H1 (cell line): ENCODE data around the gene PC. TPM values are rescaled to one million over a fixed set of nuclear protein-coding genes. Genes with fewer than 3 reads are reported as not detected.

Source experiments
- CTCF ChIA-PET: fragments of 300-600 bp; sonication (Branson Sonifier 250); formaldehyde crosslinking; loops from one replicate; lab custom pipeline; 2021; ENCODE audit not compliant: partially characterized antibody; lab: Charles Lee
- POLR2A ChIA-PET: fragments of 300-600 bp; sonication (Branson Sonifier 250); formaldehyde crosslinking; loops from one replicate; lab custom pipeline; 2021; ENCODE audit warnings: inconsistent platforms; ENCODE audit not compliant: partially characterized antibody; lab: Charles Lee
- DNase-seq, 2 experiments: peaks; one replicate each; pipeline versions ENCODE4 v3.0.0 to v3.0.0-alpha.2; 2010 to 2022; ENCODE audit warnings: low spot score in 2 of 2, low read depth in 1 of 2, mixed read lengths in 1 of 2
- FAIRE-seq: peaks from 2 replicates; lab custom pipeline; 2011; peaks lifted over from hg19 to GRCh38; lab: Jason Lieb, UNC
- H2AFZ ChIP-seq: 2 replicates; pipeline ENCODE4 v1.8.1; 2012; ENCODE audit warnings: low read length, inconsistent platforms
- H2AK5ac ChIP-seq: 2 replicates; pipeline ENCODE4 v1.6.1; 2013; ENCODE audit warnings: low read depth, low read length
- H2BK120ac ChIP-seq: replicated peaks from 2 replicates; pipeline ENCODE3; 2013; ENCODE audit warnings: low read depth, low read length, inconsistent platforms
- H2BK12ac ChIP-seq: 2 replicates; pipeline ENCODE4 v1.6.1; 2013; ENCODE audit warnings: low read depth, low read length
- H2BK15ac ChIP-seq: 2 replicates; pipeline ENCODE4 v1.6.1; 2013; ENCODE audit warnings: low read length
- H2BK20ac ChIP-seq: 2 replicates; pipeline ENCODE4 v1.6.1; 2013; ENCODE audit warnings: low read length
- H2BK5ac ChIP-seq: 2 replicates; pipeline ENCODE4 v1.6.1; 2013; ENCODE audit warnings: low read depth, low read length
- H3K14ac ChIP-seq: 2 replicates; pipeline ENCODE4 v1.6.1; 2013; ENCODE audit warnings: inconsistent platforms; ENCODE audit not compliant: insufficient read length
- H3K18ac ChIP-seq: 2 replicates; pipeline ENCODE4 v1.6.1; 2013; ENCODE audit warnings: low read length; ENCODE audit errors: extremely low read depth
- H3K23ac ChIP-seq: 2 replicates; pipeline ENCODE4 v1.6.1; 2013; ENCODE audit warnings: inconsistent platforms; ENCODE audit not compliant: insufficient read length
- H3K23me2 ChIP-seq: 2 replicates; pipeline ENCODE4 v1.6.1; 2013; ENCODE audit warnings: low read depth, low read length
- H3K27ac ChIP-seq: 2 replicates; pipeline ENCODE4 v1.6.1; 2011; ENCODE audit warnings: low read depth, low read length, inconsistent platforms
- H3K27me3 ChIP-seq, 4 experiments: replicated peaks in 1 of 4; 1 replicate in 1 of 4; 2 replicates in 3 of 4; pipeline versions ENCODE4 v1.6.1 to v1.8.1; 2011 to 2013; ENCODE audit warnings: low read length in 3 of 4, mild to moderate bottlenecking in 3 of 4, inconsistent platforms in 2 of 4, mixed read lengths in 2 of 4, moderate library complexity in 1 of 4; ENCODE audit not compliant: control insufficient read depth in 3 of 4, insufficient read depth in 3 of 4; ENCODE audit errors: extremely low read depth in 1 of 4
- H3K36me3 ChIP-seq, 4 experiments: 2 replicates each; pipeline versions ENCODE4 v1.6.1 to v1.8.1; 2011 to 2013; ENCODE audit warnings: mild to moderate bottlenecking in 4 of 4, low read length in 3 of 4, moderate library complexity in 2 of 4, control low read depth in 1 of 4, inconsistent platforms in 1 of 4; ENCODE audit not compliant: insufficient read depth in 4 of 4, control insufficient read depth in 2 of 4
- H3K4ac ChIP-seq: replicated peaks from 2 replicates; pipeline ENCODE3; 2013; ENCODE audit warnings: low read length, low read depth, mixed read lengths, inconsistent platforms; ENCODE audit not compliant: insufficient read length
- H3K4me1 ChIP-seq, 4 experiments: replicated peaks in 1 of 4; 1 replicate in 1 of 4; 2 replicates in 3 of 4; pipeline versions ENCODE4 v1.6.1 to v1.8.1; 2011 to 2013; ENCODE audit warnings: low read length in 3 of 4, inconsistent platforms in 2 of 4, mixed read lengths in 1 of 4; ENCODE audit not compliant: insufficient read depth in 4 of 4, control insufficient read depth in 3 of 4
- H3K4me2 ChIP-seq, 2 experiments: 2 replicates each; pipeline versions ENCODE4 v1.6.1 to v1.8.1; 2011 to 2013; ENCODE audit warnings: low read depth in 2 of 2, low read length in 2 of 2, control low read depth in 1 of 2, inconsistent platforms in 1 of 2, mild to moderate bottlenecking in 1 of 2; ENCODE audit not compliant: insufficient read depth in 1 of 2
- H3K4me3 ChIP-seq, 4 experiments: fragments of 200-600, 300-600 bp in 1 of 4; sonication (generic), shearing (Covaris generic), sonication (Bioruptor Twin) in 1 of 4; 2 replicates each; pipeline versions ENCODE4 v1.5.1 to v1.8.1; 2011 to 2016; ENCODE audit warnings: low read length in 4 of 4, low read depth in 3 of 4, control low read depth in 2 of 4, inconsistent platforms in 2 of 4, mild to moderate bottlenecking in 2 of 4, mixed read lengths in 1 of 4, moderate library complexity in 1 of 4; ENCODE audit not compliant: insufficient read depth in 2 of 4; ENCODE audit errors: extremely low read depth in 1 of 4
- H3K56ac ChIP-seq: replicated peaks from 2 replicates; pipeline ENCODE3; 2013; ENCODE audit warnings: low read depth, mild to moderate bottlenecking, mixed read lengths, low read length, inconsistent platforms; ENCODE audit not compliant: insufficient read length
- H3K79me1 ChIP-seq: 2 replicates; pipeline ENCODE4 v1.6.1; 2013; ENCODE audit warnings: low read depth, low read length, control low read depth
- H3K79me2 ChIP-seq, 2 experiments: 2 replicates each; pipeline versions ENCODE4 v1.6.1 to v1.8.1; 2012 to 2013; ENCODE audit warnings: low read length in 2 of 2, mild to moderate bottlenecking in 2 of 2, inconsistent platforms in 1 of 2; ENCODE audit not compliant: insufficient read depth in 2 of 2, control insufficient read depth in 1 of 2
- H3K9ac ChIP-seq, 4 experiments: replicated peaks in 1 of 4; 1 replicate in 1 of 4; 2 replicates in 3 of 4; pipeline versions ENCODE4 v1.6.1 to v1.8.1; 2011 to 2013; ENCODE audit warnings: low read depth in 3 of 4, low read length in 3 of 4, control low read depth in 2 of 4, mild to moderate bottlenecking in 2 of 4, moderate library complexity in 2 of 4, inconsistent platforms in 1 of 4; ENCODE audit errors: extremely low read depth in 1 of 4
- H3K9me3 ChIP-seq, 2 experiments: 2 replicates each; pipeline versions ENCODE4 v1.6.1 to v1.8.1; 2012 to 2013; ENCODE audit warnings: mild to moderate bottlenecking in 2 of 2, moderate library complexity in 2 of 2, control low read depth in 1 of 2, inconsistent platforms in 1 of 2, low read depth in 1 of 2, low read length in 1 of 2, mixed read lengths in 1 of 2; ENCODE audit not compliant: insufficient read depth in 2 of 2
- H4K20me1 ChIP-seq, 2 experiments: replicated peaks in 1 of 2; 2 replicates each; pipeline versions ENCODE3 to v1.8.1; 2011 to 2013; ENCODE audit warnings: inconsistent platforms in 2 of 2, low read length in 2 of 2, mild to moderate bottlenecking in 1 of 2; ENCODE audit not compliant: insufficient read depth in 2 of 2, control insufficient read depth in 1 of 2
- H4K5ac ChIP-seq: 2 replicates; pipeline ENCODE4 v1.6.1; 2013; ENCODE audit warnings: low read length, low read depth, mixed read lengths, inconsistent platforms; ENCODE audit not compliant: insufficient read length
- H4K8ac ChIP-seq: 2 replicates; pipeline ENCODE4 v1.8.0; 2013; ENCODE audit warnings: mild to moderate bottlenecking, moderate library complexity, low read length, inconsistent platforms; ENCODE audit not compliant: insufficient read depth; ENCODE audit errors: extremely low read depth
- H4K91ac ChIP-seq: replicated peaks from 2 replicates; pipeline ENCODE3; 2013; ENCODE audit warnings: low read length, mixed read lengths, inconsistent platforms; ENCODE audit not compliant: insufficient read length
- CBX5 ChIP-seq: fragments of 300-800, 300-1000 bp; sonication (generic); IDR thresholded peaks from 2 replicates; pipeline ENCODE4 v1.7.1; 2016; ENCODE audit warnings: antibody characterized with exemption, low read length, low read depth
- CTBP2 ChIP-seq: IDR thresholded peaks from 2 replicates; pipeline ENCODE4 v1.7.0; 2011; ENCODE audit warnings: borderline replicate concordance, mild to moderate bottlenecking, moderate library complexity, mixed read lengths, low read length; ENCODE audit not compliant: insufficient read depth, insufficient read length
- CTCF ChIP-seq, 3 experiments: IDR thresholded peaks; 1 replicate in 2 of 3; 2 replicates in 1 of 3; pipeline versions ENCODE4 v1.5.1 to v1.6.1; 2011; ENCODE audit warnings: low read length in 3 of 3, mild to moderate bottlenecking in 3 of 3, inconsistent platforms in 2 of 3, low read depth in 1 of 3, moderate library complexity in 1 of 3; ENCODE audit not compliant: insufficient read depth in 1 of 3; ENCODE audit errors: control extremely low read depth in 1 of 3
- EP300 ChIP-seq, 2 experiments: IDR thresholded peaks; 1 replicate in 1 of 2; 2 replicates in 1 of 2; pipeline ENCODE4 v1.6.1; 2011 to 2012; ENCODE audit warnings: low read depth in 2 of 2, low read length in 2 of 2, mild to moderate bottlenecking in 2 of 2, borderline replicate concordance in 1 of 2, inconsistent platforms in 1 of 2, moderate library complexity in 1 of 2
- MAFK ChIP-seq: IDR thresholded peaks from 2 replicates; pipeline ENCODE4 v1.6.1; 2012; ENCODE audit warnings: low read depth, mild to moderate bottlenecking, improper control_type of control experiment, low read length
- PHF8 ChIP-seq: fragments of 200-600 bp; sonication (generic); conservative IDR thresholded peaks from 2 replicates; pipeline ENCODE4 v1.7.1; 2012; ENCODE audit warnings: low read depth, mild to moderate bottlenecking, inconsistent platforms, low read length, moderate library complexity
- SP2 ChIP-seq: IDR thresholded peaks from 2 replicates; pipeline ENCODE4 v1.6.1; 2012; ENCODE audit warnings: mild to moderate bottlenecking, low read length, inconsistent platforms
- TBP ChIP-seq: IDR thresholded peaks from 2 replicates; pipeline ENCODE4 v1.6.1; 2011; ENCODE audit warnings: low read depth, low read length, improper control_type of control experiment
- WGBS, 2 experiments: shearing (Covaris generic) in 1 of 2; methylation state at CpG; one replicate each; pipeline versions ENCODE4 v1.1.6 to v1.1.7; 2013 to 2015; ENCODE audit warnings: low lambda C conversion rate in 2 of 2, mixed read lengths in 2 of 2, inconsistent platforms in 1 of 2, low coverage in 1 of 2, missing lambda C conversion rate in 1 of 2; ENCODE audit not compliant: insufficient replicate concordance in 2 of 2, insufficient coverage in 1 of 2, insufficient read length in 1 of 2; ENCODE audit errors: extremely low coverage in 1 of 2, missing lambda C conversion rate in 1 of 2; 5-methylcytosine and 5-hydroxymethylcytosine counted together
- polyA plus RNA-seq, 7 experiments: library from polyadenylated mRNA; depleted of rRNA in 3 of 7; stranded (reverse) in 5 of 7; unstranded in 2 of 7; fragments of >200 nt in 5 of 7; fragments of 200-250 nt in 2 of 7; gene quantifications; 1 replicate in 5 of 7; 2 replicates in 1 of 7; 4 replicates in 1 of 7; pipeline versions ENCODE4 v1.2.1 to v1.2.3, GENCODE V29; 2011 to 2013; ENCODE audit warnings: missing spikeins in 2 of 7, mixed read lengths in 2 of 7
- total RNA-seq: library from RNA; stranded (reverse); fragmentation: NEBNext Ultra II Directional; extraction: Animal tissue kit (Norgen Biotek cat#: 25700); gene quantifications from 2 replicates; pipeline ENCODE4 v1.2.1, GENCODE V29; 2021

Gene PC
- total and polyA plus RNA-seq, 2 of the 8 experiments (the other 6 are each of a cell fraction or from before 2014, with no cell fraction given) = 11.5 to 27.5 TPM

- Histone ChIP-seq H4K8ac (no peak overlapping the region), H2BK15ac (peak overlapping the region; percentile 55; the same call in 1 of the 2 replicates), H4K20me1 (no peaks in the 10 kb centered on the region), H3K18ac (peak overlapping the region; percentile 34; the same call in 1 of the 2 replicates), H2BK120ac (no peak overlapping the region), H2AFZ (no peak overlapping the region), H3K14ac (no peak overlapping the region), H3K4me3 (no peak overlapping the region), H4K91ac (peak overlapping the region; percentile 61), H3K36me3 (no peaks in the 10 kb centered on the region), H3K27me3 (no peaks in the 10 kb centered on the region), H2AK5ac (no peak overlapping the region), H4K5ac (no peak overlapping the region), H3K23ac (no peak overlapping the region), H3K23me2 (no peaks in the 10 kb centered on the region), H3K27ac (peak overlapping the region; percentile 20; the same call in 1 of the 2 replicates), H3K4me2 (no peak overlapping the region), H3K79me1 (no peaks in the 10 kb centered on the region; the same call in 1 of the 2 replicates), H2BK5ac (no peak overlapping the region; the same call in 1 of the 2 replicates), H3K4ac (no peak overlapping the region), H2BK20ac (no peak overlapping the region), H3K56ac (no peak overlapping the region), H3K79me2 (no peaks in the 10 kb centered on the region), H3K9me3 (0 out of 4 replicates have a peak, but pooled peaks cover 0 to 2% of the 10 kb centered on the region in 2 experiments), H3K4me1 (peaks cover 0 to 4% (median 0%) of the 10 kb centered on the region in 4 experiments; a peak in 2 of 7 replicates), H2BK12ac (peak overlapping the region; percentile 84; the same call in 1 of the 2 replicates), H3K9ac (peak overlapping the region in 1 of 4 experiments; percentile 16; a peak in 1 of 7 replicates)
- CTCF ChIA-PET = interaction anchor here (0.8 to 2.2 kb wide), 5 partner anchors 10 to 100 kb away, joined by 3 to 10 read pairs (median 4); no protein-coding TSS in a partner anchor
- no peak for FAIRE-seq
- POLR2A ChIA-PET = no interaction called here
- WGBS, 2 experiments = 82% methylated on average over 14 of the region's 18 CpGs; no CpG with 5 or more reads in 1 of the 2 experiments
- DNase-seq = no peak
- TF ChIP-seq TBP (no peak), MAFK (no peak), CTCF (IDR thresholded peaks at IDR 0.05; ENCODE audit: control extremely low read depth in 1 of 3, insufficient read depth in 1 of 3, low read depth in 1 of 3, low read length in 3 of 3) (no peak), EP300 (IDR thresholded peaks at IDR 0.05; ENCODE audit: borderline replicate concordance in 1 of 2, low read depth in 2 of 2, low read length in 2 of 2) (no peak), PHF8 (no peak), SP2 (no peak), CTBP2 (no peak), CBX5 (no peak)
Measured at GRCh38 chr11:66920978-66921784, 37.0 kb downstream of the PC start.
